ENCODE data around the gene RPL39L.

The RPL39L gene

GRCh38 chr3:187088701-187089100 is 50.6 kb downstream of the RPL39L start:
- DNase-seq, result no peak

- DNase-seq, result no peak
These were observed 52.5 kb downstream of the RPL39L start for GRCh38 chr3:187086831-187087230.

- DNase-seq, result no peak
These were observed 53.4 kb downstream of the RPL39L start for GRCh38 chr3:187085933-187086332.

GRCh38 chr3:187085021-187085666 is 54.2 kb downstream of the RPL39L start:
- DNase-seq, result no peak

- DNase-seq, result no peak
These were observed 54.7 kb downstream of the RPL39L start for GRCh38 chr3:187084580-187084979.

- DNase-seq, result no peak
These were observed 55.2 kb downstream of the RPL39L start for GRCh38 chr3:187084126-187084525.

- no peak for DNase-seq
These were observed 56.4 kb downstream of the RPL39L start for GRCh38 chr3:187082758-187083375.

- no peak for DNase-seq
These were observed 58.4 kb downstream of the RPL39L start for GRCh38 chr3:187080799-187081450.

GRCh38 chr3:187079090-187080022 is 59.9 kb downstream of the RPL39L start:
- DNase-seq, result no peak

- no peak for DNase-seq
These were observed 61.8 kb downstream of the RPL39L start for GRCh38 chr3:187077537-187077936.

- DNase-seq, result no peak
These were observed 62.2 kb downstream of the RPL39L start for GRCh38 chr3:187077085-187077484.

- DNase-seq, result no peak
These were observed 63.0 kb downstream of the RPL39L start for GRCh38 chr3:187076297-187076696.

GRCh38 chr3:187074846-187075245 is 64.5 kb downstream of the RPL39L start:
- DNase-seq, result no peak

GRCh38 chr3:187073581-187074098 is 65.7 kb downstream of the RPL39L start:
- DNase-seq, result no peak

GRCh38 chr3:187072511-187072910 is 66.8 kb downstream of the RPL39L start:
- no peak for DNase-seq

GRCh38 chr3:187072102-187072501 is 67.2 kb downstream of the RPL39L start:
- no peak for DNase-seq
